ENCODE data around the gene ZNF133. TPM values are rescaled to one million over a fixed set of nuclear protein-coding genes. Genes with fewer than 3 reads are reported as not detected.
"Not testable (repeated sequence)": the region's sequence is repeated elsewhere in the genome, so short reads cannot be mapped to it uniquely, and the experiment has no call there.

ZNF133 gene
- total RNA-seq, 1 donor: 1.5 TPM

DNA sequence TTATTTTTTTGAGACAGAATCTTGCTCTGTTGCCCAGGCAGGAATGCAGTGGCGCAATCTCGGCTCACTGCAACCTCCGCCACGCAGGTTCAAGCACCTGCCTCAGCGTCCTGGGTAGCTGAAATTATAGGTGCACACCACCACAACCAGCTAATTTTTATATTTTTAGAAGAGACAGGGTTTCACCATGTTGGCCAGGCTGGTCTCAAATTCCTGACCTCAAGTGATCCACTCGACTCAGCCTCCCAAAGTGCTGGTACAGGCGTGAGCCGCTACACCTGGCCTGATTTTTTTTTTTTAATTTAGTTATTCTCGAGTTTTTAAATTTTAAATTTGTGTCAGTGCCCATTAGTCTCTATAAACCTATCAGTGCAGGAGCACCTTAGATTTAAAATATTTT, 24.4 kb downstream of the ZNF133 start:
- H3K27me3 ChIP-seq (ENCODE audit: insufficient read depth, low read length): no peaks in the 10 kb centered on the region
- no peaks in the 10 kb centered on the region for H3K9me3 ChIP-seq (ENCODE audit: low read depth, low read length)
- H3K4me3 ChIP-seq (ENCODE audit: low read length): no peak overlapping the region
- H3K4me1 ChIP-seq (ENCODE audit: insufficient read depth, low read length): no peaks in the 10 kb centered on the region

DNA sequence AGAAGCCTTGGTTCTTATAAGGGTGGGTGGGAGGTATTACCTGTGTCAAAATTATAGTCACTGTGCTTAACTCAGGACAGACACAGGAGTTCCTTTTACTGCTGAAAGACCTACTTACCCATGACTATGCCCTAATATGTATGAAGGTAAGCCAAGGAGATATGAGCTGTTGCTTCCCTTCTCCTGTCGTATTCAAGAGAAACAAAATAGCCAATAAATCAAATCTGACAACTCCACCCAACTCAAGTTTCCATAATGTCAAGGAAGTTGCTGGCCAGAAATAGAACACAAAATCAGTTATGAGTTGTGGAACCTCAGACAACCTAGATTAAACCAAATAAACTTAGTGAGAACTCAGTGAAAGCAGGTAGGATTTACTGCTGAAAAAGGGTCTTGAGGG, 25.1 kb downstream of the ZNF133 start:
- Histone ChIP-seq H3K27me3 (ENCODE audit: insufficient read depth, low read length) (no peaks in the 10 kb centered on the region), H3K9me3 (ENCODE audit: low read depth, low read length) (no peaks in the 10 kb centered on the region), H3K4me3 (ENCODE audit: low read length) (no peak overlapping the region), H3K4me1 (ENCODE audit: insufficient read depth, low read length) (no peaks in the 10 kb centered on the region)

DNA sequence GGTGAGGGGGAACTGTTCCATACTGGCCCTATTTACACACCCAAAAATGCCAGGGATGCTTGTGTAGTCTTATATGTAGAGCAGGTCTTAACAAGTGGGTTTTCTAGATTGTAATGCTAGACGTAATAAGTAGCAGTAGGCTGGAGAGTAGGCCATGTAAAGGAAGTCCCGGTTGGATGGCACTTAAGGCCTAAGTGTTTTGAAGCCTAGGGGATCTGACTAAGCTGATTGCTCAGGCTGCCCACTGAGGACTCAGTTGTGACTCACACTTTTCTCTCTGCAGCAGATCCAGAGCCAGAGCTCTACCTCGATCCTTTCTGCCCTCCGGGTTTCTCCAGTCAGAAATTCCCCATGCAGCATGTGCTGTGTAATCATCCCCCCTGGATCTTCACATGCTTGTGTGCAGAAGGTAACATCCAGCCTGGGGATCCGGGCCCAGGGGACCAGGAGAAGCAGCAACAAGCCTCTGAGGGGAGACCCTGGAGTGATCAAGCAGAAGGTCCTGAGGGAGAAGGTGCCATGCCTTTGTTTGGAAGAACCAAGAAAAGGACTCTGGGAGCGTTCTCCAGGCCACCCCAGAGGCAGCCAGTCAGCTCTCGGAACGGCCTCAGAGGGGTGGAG, 26.6 kb downstream of the ZNF133 start:
- Histone ChIP-seq H3K27me3 (ENCODE audit: insufficient read depth, low read length) (no peaks in the 10 kb centered on the region), H3K9me3 (ENCODE audit: low read depth, low read length) (no peaks in the 10 kb centered on the region), H3K4me3 (ENCODE audit: low read length) (no peak overlapping the region), H3K4me1 (ENCODE audit: insufficient read depth, low read length) (no peaks in the 10 kb centered on the region)

DNA sequence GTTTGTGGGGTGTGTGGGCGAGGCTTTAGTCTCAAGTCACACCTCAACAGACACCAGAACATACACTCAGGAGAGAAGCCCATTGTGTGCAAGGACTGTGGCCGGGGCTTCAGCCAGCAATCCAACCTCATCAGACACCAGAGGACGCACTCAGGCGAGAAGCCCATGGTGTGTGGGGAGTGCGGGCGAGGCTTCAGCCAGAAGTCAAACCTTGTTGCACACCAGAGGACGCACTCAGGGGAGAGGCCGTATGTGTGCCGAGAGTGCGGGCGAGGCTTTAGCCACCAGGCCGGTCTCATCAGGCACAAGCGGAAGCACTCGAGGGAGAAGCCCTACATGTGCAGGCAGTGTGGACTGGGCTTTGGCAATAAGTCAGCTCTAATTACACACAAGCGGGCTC, 27.8 kb downstream of the ZNF133 start:
- H3K4me3 ChIP-seq (ENCODE audit: low read length): no peak overlapping the region
- no peaks in the 10 kb centered on the region for H3K9me3 ChIP-seq (ENCODE audit: low read depth, low read length)
- no peaks in the 10 kb centered on the region for H3K4me1 ChIP-seq (ENCODE audit: insufficient read depth, low read length)

DNA sequence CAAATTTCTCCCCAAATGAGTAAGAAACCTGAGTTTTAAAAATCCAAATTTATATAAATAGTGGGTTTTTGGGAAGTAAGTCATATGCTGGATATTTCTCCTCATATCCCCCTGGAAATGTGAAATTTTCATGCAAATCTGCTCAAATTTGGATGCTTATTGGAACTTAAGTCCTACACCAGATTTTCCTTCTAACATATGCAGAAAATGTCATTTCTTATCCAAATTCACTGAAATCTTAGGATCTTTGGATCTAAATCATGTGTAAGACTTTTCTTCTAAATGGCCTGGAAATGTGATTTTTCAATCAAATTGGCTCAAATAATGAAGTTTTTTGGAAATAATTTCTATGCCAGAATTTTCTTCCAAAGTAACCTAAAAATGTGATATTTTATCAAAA, 33.0 kb downstream of the ZNF133 start:
- H3K9me3 ChIP-seq (ENCODE audit: low read depth, low read length): no peaks in the 10 kb centered on the region
- H3K4me1 ChIP-seq (ENCODE audit: insufficient read depth, low read length): no peaks in the 10 kb centered on the region
- no peak overlapping the region for H3K4me3 ChIP-seq (ENCODE audit: low read length)
- no peaks in the 10 kb centered on the region for H3K27me3 ChIP-seq (ENCODE audit: insufficient read depth, low read length)

More for the DNA sequence above, 27.8 kb downstream of the ZNF133 start:
- H3K27me3 ChIP-seq (ENCODE audit: insufficient read depth, low read length): no peaks in the 10 kb centered on the region

DNA sequence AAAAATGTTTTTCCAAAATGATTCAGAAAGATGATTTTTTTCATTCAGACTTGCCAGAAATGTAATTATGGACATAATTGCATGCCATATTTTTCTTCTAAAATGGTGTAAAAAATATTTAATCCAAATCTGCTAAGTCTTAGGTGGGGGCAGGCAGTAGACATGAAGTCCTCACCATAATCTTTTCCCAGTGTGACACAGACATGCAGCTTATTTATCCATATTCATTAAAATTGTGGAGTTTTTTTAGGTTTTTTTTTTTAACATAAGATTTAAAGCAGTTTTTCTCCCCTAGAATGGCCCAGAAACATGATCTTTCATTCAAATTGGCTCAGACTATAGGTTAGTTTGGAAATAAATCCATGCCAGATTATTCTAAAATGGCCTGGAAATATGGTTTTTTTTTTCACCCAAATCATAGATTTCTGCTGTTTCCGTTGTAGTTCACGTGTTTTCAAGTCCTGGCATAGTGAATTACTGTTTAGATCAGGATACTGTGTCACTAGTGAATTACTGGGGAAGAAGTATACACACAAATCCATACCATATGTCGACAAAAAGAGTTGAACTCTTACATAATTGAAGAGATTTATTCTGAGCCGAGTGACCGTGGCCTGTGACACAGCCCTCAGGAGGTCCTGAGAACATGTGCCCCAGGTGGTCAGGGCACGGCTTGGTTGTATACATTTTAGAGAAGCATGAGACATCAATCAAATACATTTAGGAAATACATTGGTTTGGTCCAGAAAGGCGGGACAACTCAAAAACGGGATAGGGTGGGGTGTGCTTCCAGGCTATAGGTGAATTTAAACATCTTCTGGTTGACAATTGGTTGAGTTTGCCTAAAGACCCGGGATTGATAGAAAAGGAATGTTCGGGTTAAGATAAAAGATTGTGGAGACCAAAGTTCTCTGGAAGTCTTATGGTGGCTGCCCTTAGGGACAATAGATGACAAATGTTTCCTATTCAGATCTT, 33.9 kb downstream of the ZNF133 start:
- Histone ChIP-seq H3K9me3 (ENCODE audit: low read depth, low read length) (peaks cover 3% of the 10 kb centered on the region), H3K4me1 (ENCODE audit: insufficient read depth, low read length) (no peaks in the 10 kb centered on the region), H3K4me3 (ENCODE audit: low read length) (no peak overlapping the region), H3K27me3 (ENCODE audit: insufficient read depth, low read length) (no peaks in the 10 kb centered on the region)

DNA sequence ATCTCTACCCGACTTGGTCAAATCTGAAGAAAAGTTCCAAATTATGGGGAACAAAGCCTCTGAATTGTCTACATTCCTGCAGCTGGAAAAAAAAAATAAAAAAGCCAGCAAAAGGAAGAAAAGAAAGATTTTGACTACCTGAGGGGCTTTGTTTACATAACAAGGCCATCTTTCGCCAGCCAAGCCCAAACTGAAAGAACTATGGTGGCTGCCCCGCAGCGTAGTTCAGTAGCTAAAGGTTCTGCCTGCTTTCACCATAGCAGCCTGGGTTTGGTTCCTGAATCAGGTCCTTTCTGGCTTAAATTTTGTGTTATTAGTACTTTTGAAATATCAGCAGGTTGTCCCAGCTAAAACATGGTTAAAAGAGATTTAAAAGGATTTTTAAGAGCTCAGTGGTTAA, 35.4 kb downstream of the ZNF133 start:
- Histone ChIP-seq H3K4me3 (ENCODE audit: low read length) (no peak overlapping the region), H3K4me1 (ENCODE audit: insufficient read depth, low read length) (no peaks in the 10 kb centered on the region), H3K9me3 (ENCODE audit: low read depth, low read length) (peaks cover 14% of the 10 kb centered on the region), H3K27me3 (ENCODE audit: insufficient read depth, low read length) (no peaks in the 10 kb centered on the region)

DNA sequence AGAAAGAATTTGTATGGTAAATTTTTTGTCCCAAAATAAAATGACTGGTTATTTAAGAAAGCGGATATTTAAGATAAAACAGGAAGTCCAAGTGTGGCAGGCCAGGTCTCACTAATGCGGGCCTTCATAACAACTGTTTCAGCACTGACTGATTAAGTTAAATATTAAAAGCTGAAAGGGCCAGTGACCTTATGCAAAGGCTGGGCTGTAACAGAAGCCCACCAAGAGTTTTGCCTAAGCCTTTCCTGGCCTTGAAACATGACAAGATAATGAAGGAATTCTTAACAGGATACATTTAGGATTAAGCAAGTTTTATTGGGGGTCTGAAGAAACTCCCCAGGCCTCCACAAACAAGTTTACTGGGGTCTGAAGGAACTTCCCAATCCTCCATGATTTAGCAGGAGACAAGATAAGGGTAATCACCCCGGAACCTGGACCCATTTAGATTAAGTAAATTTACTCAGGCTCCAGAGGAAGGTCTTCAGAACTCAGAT, 36.3 kb downstream of the ZNF133 start:
- H3K4me3 ChIP-seq (ENCODE audit: low read length): no peak overlapping the region
- no peaks in the 10 kb centered on the region for H3K4me1 ChIP-seq (ENCODE audit: insufficient read depth, low read length)
- no peaks in the 10 kb centered on the region for H3K27me3 ChIP-seq (ENCODE audit: insufficient read depth, low read length)
- peaks cover 14% of the 10 kb centered on the region for H3K9me3 ChIP-seq (ENCODE audit: low read depth, low read length)

DNA sequence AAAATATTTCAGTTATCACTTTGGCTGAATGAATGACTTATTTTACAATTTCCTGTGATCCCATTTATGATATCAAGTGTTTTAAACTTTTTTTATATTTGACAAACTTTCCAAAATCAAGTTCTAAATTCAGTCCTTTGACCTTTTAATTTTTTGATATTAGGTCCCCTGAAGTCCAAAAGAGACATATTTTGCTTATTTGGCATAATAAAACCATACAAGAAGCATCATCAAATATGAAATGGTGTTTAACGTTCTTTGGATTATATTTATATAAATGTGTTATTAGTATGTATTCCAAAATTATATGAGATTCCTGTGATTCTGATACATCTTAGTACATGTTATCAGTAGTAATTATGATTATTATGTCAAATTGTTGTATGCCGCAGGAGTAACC, 38.7 kb downstream of the ZNF133 start:
- Histone ChIP-seq H3K4me1 (ENCODE audit: insufficient read depth, low read length) (no peaks in the 10 kb centered on the region), H3K9me3 (ENCODE audit: low read depth, low read length) (peaks cover 30% of the 10 kb centered on the region), H3K4me3 (ENCODE audit: low read length) (no peak overlapping the region), H3K27me3 (ENCODE audit: insufficient read depth, low read length) (no peaks in the 10 kb centered on the region)

DNA sequence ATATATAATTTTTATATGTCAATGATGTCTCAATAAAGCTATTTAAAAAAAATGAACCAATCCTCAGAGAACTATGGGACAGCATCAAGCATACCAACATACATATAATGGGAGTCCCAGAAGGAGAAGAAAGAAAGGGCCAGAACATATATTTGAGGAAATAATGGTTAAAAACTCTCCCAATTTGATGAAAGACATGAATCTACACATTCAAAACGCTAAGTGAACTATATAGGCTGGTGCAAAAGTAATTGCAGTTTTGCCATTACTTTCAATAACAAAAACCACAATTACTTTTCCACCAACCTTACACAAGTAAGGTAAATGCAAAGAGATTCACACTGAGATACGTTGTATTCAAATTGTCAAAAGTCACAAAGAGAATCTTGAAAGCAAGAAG, 43.4 kb downstream of the ZNF133 start:
- no peak overlapping the region for H3K4me3 ChIP-seq (ENCODE audit: low read length)
- H3K4me1 ChIP-seq (ENCODE audit: insufficient read depth, low read length): no peaks in the 10 kb centered on the region
- no peaks in the 10 kb centered on the region for H3K27me3 ChIP-seq (ENCODE audit: insufficient read depth, low read length)
- peaks cover 33% of the 10 kb centered on the region for H3K9me3 ChIP-seq (ENCODE audit: low read depth, low read length)

DNA sequence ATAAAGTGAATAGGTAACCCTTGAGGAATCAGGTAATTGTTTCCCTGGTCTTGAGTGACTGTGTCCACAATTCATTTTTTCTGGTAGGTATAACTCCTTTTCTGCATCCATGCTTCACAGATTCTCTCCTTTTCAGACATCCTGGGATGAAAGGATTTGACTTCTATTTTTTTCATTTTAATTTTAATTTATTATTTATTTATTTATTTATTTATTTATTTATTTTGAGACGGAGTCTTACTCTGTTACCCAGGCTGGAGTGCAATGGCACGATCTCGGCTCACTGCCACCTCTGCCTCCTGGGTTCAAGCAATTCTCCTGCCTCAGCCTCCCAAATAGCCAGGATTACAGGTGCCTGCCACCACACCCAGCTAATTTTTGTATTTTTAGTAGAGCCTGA, 61.4 kb downstream of the ZNF133 start:
- not testable (repeated sequence) for H3K27me3 ChIP-seq (ENCODE audit: insufficient read depth, low read length); H3K4me1 ChIP-seq (ENCODE audit: insufficient read depth, low read length); H3K9me3 ChIP-seq (ENCODE audit: low read depth, low read length); H3K4me3 ChIP-seq (ENCODE audit: low read length)

DNA sequence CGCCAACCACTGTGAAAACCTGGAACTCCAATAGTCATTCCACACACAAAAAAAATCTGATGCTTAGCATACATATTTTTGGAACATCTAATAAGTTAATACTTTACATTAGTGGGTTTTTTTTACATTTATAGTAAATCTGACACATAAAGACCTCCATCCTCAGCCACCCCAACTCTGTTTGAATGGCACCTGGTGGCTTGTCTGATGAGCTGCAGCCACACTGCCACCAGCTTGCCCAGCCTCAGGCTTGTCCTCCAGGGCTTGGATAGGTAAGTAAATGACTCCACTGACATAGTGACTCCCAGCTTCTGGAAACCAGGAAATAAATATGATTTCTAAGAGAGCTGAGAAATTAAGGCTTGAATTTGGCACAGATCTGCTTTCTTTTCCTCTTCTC, 71.5 kb downstream of the ZNF133 start:
- no peak overlapping the region for H3K4me3 ChIP-seq (ENCODE audit: low read length)
- no peaks in the 10 kb centered on the region for H3K27me3 ChIP-seq (ENCODE audit: insufficient read depth, low read length)
- no peaks in the 10 kb centered on the region for H3K9me3 ChIP-seq (ENCODE audit: low read depth, low read length)
- H3K4me1 ChIP-seq (ENCODE audit: insufficient read depth, low read length): no peaks in the 10 kb centered on the region

DNA sequence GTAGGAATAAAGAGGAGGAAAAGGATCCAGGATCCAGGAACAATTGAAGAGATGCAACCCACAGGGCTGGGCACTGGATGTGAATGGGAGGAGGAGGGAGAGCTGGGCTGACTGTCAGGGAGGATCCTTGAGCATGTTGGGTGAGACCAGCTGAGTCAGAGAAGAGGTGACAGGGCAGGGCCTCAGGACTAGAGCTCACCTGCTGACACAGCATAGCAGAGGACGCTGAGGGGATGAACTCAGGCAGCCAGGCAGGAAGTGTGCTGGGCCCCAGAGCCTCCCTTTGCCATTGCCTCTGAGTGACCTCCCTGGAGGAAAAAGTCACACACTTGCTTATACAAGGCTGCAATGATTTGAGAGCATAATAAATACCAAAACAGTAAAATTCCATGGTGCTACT, 72.3 kb downstream of the ZNF133 start:
- Histone ChIP-seq H3K9me3 (ENCODE audit: low read depth, low read length) (no peaks in the 10 kb centered on the region), H3K4me1 (ENCODE audit: insufficient read depth, low read length) (no peaks in the 10 kb centered on the region), H3K4me3 (ENCODE audit: low read length) (no peak overlapping the region), H3K27me3 (ENCODE audit: insufficient read depth, low read length) (no peaks in the 10 kb centered on the region)

DNA sequence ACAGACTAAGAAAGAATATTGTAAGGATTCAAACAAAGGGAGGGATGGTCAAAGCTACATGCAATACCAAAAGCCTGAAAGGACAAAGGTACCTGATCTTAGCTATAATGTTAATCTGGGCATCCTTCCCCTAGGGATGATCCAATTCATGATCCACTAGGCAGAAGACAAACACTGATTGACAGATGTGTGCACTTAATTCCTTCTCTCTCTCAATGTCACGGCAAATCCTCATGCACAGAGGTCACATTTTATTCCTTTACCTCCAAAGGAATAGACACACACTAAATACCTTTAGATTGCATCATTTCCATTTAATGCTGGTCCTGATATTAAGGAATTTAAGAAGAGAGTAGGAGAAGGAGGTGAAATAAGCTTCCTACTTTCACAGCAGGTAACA, 73.4 kb downstream of the ZNF133 start:
- Histone ChIP-seq H3K27me3 (ENCODE audit: insufficient read depth, low read length) (no peaks in the 10 kb centered on the region), H3K9me3 (ENCODE audit: low read depth, low read length) (no peaks in the 10 kb centered on the region), H3K4me1 (ENCODE audit: insufficient read depth, low read length) (no peaks in the 10 kb centered on the region), H3K4me3 (ENCODE audit: low read length) (no peak overlapping the region)

DNA sequence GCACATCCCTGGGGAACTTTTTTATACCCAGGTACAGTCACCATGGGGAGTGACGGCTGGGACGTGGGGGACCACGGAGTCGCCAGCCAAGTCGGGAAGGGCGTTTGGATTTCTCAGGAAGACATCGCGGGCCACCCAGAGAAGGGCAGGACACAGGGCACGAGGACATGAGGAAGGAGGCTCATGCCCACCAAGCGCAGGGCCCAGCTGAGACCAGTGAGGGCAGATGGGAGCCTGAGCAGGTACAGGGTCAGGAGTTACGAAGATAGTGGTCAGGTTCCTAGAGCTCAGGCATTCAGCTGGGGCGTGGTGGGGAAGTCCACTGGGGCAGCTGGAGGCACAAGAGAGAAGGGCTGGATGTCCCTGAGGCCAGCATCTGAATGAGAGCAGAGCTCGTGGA, 74.6 kb downstream of the ZNF133 start:
- Histone ChIP-seq H3K4me3 (ENCODE audit: low read length) (no peak overlapping the region), H3K27me3 (ENCODE audit: insufficient read depth, low read length) (no peaks in the 10 kb centered on the region)

More for the DNA sequence above, 74.6 kb downstream of the ZNF133 start:
- Histone ChIP-seq H3K4me1 (ENCODE audit: insufficient read depth, low read length) (no peaks in the 10 kb centered on the region), H3K9me3 (ENCODE audit: low read depth, low read length) (no peaks in the 10 kb centered on the region)
